CD1c-positive myeloid dendritic cell (primary cell): ENCODE results near the gene ST7.
"Not testable (repeated sequence)": the region's sequence is repeated elsewhere in the genome, so short reads cannot be mapped to it uniquely, and the experiment has no call there.

Experiments
- DNase-seq: peaks from one replicate; pipeline ENCODE4 v3.0.0-alpha.2; 2016; ENCODE audit errors: extremely low spot score

The ST7 gene, protein sequence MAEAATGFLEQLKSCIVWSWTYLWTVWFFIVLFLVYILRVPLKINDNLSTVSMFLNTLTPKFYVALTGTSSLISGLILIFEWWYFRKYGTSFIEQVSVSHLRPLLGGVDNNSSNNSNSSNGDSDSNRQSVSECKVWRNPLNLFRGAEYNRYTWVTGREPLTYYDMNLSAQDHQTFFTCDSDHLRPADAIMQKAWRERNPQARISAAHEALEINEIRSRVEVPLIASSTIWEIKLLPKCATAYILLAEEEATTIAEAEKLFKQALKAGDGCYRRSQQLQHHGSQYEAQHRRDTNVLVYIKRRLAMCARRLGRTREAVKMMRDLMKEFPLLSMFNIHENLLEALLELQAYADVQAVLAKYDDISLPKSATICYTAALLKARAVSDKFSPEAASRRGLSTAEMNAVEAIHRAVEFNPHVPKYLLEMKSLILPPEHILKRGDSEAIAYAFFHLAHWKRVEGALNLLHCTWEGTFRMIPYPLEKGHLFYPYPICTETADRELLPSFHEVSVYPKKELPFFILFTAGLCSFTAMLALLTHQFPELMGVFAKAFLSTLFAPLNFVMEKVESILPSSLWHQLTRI

DNA sequence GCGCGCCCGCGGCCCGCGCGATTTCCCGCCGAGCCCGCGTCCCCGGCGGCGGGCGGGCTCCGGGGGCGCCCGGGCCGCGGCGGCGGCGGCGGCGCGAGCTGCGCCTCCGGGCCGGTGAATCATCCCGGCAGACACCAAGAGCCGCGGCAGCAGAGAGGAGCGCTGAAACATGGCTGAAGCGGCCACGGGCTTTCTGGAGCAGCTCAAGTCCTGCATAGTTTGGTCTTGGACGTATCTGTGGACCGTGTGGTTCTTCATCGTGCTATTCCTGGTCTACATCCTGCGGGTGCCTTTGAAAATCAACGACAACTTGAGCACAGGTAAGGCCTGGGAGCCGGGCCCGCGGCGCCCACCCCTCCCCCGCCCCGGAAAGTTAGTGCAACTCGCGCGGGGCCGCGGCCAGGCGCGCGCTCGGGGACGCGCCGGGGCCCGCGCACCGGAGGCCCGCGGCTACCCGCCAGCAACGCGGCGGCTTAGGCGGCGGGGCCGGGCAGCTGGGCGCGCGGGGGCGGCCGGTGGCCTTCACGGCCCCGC, at the start of gene ST7:
ST7 (plus strand) TSS at position 130 of the 534 bp plus-strand sequence; CDS start at position 170, 40 bp downstream.
- peak; percentile 77 for DNase-seq

GRCh38 chr7:116906391-116906790, 46.9 kb upstream of the ST7 start:
- DNase-seq = no peak

DNA sequence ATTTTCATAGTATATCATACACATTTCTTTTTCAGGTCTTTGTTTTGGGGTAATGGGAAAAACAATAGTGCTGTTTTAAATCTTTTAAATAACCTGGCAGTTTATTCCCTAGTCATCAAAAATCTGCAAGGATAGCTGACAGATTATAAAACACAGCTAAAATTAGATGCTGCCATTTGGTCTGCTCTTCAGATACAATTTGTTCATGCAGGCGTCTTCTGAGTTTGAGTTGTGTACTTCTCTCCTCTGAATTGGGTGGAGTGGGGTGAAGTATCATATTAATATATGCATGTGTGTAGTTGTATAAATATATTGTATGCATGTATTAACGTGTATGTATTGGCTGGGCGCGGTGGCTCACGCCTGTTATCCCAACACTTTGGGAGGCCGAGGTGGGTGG, 42.9 kb upstream of the ST7 start:
- no peak for DNase-seq

GRCh38 chr7:116911801-116912200, 41.5 kb upstream of the ST7 start:
- DNase-seq = no peak

DNA sequence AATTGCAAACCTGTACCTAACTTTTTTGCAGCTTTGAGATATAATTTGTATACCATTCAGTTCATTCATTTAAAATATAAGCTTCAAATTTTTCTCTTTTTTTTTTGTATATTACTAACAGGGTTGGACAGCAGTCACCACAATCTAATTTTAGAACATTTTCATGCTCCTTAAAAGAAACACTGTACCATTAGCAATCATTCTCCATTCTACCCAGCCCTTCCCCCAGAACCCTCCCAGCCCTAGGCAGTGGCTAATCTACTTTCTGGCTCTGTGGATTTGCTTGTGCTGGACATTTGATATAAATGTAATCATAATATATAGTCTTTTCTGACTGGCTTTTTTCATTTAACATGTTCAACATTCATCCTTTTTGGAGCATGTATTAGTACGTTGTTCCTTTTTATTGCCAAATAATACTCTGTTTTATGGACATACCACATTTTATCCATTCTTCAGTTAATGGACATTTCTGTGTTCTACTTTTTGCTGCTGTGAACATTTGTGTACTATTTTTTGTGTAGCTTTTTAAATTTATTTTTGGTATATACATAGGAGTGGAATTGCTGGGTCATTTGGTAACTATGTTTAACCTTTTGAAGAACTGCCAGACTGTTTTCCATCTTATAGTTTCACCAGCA, 40.9 kb upstream of the ST7 start:
- no peak for DNase-seq

GRCh38 chr7:116918704-116919103, 34.6 kb upstream of the ST7 start:
- no peak for DNase-seq

DNA sequence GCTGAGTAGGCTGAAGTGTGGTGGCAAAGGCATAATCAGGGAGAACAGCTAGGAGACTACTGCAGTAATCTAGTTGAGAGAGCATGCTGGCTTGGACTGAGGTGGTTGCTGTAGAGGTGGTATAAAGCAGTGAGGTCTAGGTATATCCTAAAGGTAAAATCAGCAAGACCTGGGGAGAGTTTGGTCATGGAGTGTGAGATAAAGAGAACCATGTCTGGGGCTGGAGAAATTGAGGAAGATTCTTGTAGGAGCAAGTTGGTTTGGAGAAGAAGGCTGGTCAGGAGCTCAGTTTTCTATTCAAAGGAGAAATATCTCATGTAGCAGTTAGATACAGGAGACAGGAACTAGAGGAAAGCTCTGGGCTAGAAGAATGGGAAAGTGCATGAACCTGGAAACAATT, 32.9 kb upstream of the ST7 start:
- DNase-seq = no peak

DNA sequence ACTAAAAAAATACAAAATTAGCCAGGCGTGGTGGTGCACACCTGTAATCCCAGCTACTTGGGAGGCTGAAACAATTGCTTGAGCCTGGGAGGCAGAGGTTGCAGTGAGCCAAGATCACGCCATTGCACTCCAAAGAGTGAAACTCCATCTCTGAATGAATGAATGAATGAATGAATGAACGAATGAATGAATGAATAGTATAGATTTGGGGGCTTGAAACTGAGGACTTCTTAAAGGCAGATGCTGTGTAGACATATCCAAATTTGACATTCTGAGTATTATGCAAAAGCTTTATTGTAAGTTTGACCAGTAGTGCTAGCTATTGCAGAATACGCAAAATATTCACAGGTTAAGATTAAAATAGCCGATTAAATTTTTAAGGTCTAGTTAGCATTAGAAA, 30.8 kb upstream of the ST7 start:
- no peak for DNase-seq

DNA sequence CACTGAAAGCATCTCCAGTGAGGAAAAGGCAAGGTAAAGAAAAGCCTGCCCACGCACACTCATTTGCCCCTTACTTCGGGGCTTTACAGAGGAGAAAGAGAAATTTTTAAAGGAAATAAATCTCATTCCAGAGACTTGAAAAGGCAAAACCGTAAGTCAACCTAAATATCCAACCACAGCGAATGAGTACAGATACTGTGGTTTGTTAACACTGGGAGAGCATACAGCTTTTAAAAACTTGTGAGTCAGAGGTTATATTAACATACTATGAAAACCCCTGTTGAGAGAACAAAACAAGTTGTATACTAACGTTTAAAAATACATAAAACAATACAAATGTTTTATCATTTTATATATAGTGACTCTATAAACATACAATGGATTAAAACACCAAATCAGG, 28.6 kb upstream of the ST7 start:
- no peak for DNase-seq

- DNase-seq = no peak
Measured at GRCh38 chr7:116929021-116929420, 24.3 kb upstream of the ST7 start.

DNA sequence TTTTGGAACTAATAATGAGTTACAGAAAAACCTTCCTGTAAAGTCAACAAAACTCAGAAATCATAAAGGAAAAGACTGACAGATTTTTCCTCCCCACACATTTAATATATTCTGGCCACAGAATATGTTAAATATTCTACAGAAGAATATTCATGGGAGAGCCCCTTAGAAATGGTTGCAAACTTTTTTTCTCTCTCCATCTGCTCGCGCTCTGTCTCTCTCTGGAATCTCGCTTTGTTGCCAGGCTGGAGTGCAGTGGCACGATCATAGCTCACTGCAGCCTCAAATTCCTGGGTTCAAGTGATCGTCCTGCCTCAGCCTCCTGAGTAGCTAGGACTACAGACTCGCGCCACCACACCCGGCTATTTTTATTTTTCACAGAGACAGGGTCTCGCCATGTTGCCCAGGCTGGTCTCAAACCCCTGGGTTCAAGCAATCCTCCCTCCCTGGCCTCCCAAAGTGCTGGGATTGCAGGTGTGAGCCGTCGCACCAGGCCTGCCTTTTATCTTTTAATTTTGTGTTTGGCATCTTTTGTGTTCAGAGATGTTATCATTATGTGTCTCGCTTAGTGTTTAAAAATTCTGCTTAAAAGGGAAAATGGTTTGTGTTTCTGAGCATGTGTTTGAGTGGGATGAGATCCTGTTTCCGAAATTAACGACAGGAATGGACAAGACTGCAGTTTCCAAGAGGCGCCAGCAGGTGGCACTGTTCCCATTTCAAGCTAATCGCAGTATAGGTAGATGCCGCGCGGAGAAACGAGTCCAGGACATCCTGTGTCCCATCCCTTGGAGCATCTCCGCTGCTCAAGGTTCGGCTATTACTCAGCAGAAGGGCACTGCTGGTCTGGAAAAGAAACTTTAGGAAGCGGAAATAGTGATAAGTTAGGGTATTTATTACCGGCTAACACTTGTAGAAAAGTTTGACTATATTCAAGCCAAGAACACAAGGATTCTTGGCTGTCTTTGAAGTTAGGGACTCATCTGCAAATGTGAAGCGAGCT, 23.1 kb upstream of the ST7 start:
- DNase-seq = peak; percentile 86

DNA sequence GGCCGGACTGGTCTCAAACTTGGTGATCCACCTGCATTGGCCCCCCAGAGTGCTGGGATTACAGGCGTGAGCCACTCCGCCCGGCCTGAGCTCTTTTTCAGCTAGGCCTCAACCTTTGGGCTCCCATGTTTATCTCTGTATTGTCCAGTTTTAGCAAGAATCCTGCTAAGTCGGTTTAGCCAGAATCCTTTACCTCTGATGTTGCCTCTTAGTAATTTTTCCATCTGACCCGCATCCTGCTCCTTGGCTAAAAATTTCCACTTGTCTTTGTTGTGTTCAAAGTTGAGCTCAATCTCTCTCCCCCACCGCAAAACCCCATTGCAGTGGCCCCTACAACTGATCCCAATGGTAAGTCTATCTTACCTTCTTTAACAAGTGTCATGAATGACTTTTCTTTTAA, 20.7 kb upstream of the ST7 start:
- no peak for DNase-seq

GRCh38 chr7:116933465-116933864, 19.8 kb upstream of the ST7 start:
- no peak for DNase-seq

DNA sequence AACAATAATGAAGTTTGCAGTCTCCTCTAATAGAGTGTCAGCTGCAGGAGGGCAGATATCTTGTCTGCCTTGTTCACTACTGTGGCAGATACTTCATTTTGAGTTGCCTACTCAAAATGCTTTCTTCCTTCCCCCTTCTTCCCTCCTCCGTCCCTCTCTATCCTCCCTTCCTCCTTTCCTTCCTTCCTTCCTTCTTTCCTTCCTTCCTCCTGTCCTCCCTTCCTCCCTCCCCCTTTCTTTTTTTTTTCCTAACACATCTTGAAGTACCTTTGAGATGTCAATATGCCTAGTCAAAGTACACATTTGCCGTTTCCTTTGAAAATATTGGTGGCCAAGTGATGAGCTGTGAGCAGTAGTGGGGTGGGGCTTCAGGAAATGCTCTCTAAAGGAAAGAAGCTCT, 18.7 kb upstream of the ST7 start:
- DNase-seq = no peak

DNA sequence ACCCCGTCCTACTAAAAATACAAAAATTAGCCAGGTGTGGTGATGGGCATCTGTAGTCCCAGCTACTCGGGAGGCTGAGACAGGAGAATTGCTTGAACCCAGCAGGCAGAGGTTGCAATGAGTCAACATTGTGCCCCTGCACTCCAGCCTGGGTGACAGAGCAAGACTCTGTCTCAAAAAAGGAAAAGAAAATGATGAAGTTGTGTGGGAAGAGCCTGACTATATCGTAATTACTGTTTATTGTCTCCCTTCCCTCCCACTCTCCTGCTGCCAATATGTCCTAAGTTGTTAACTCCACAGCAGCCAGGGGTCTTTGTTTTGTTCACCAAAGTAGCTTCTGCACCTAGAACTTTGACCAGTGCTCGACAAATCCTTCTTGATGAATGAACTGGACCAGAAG, 16.5 kb upstream of the ST7 start:
- DNase-seq = not testable (repeated sequence)

DNA sequence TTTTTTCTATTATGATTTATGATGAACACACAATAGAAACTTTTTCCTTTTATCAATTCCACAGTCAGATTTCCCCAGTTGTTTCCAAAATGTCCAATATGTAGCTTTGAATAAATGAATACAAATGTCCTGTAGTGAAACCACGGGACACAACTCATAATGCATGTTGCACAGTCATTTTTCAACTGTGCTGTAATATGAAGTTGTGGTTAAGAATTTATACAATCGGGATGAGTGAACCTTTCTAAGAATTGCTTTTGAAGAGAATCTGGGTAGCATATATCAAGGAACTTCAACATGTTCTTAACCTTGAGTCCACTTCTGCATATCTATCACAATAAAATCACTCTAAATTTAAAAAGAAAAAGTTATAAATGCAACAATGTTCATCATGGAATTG, 14.6 kb upstream of the ST7 start:
- DNase-seq = no peak

- DNase-seq = no peak
Measured at GRCh38 chr7:116940689-116941370, 12.5 kb upstream of the ST7 start.

DNA sequence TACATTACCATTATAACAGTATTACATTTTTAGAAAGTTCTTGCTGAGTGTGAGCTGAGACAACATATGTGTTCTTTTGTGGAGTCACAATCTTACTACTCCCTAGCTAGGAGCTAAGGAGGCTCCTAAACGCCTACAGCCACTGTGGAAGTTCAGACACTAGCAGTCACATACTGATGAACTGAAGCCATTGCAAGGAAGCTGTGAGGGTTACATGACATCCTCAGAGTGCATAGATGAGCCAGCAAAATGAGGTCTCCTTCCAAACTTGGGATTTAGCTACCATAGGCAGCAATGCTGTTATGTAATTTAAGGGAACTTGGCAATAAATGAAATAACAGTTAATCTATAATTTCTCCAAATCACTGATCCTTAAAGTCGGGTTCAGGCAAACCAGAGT, 10.8 kb upstream of the ST7 start:
- no peak for DNase-seq

DNA sequence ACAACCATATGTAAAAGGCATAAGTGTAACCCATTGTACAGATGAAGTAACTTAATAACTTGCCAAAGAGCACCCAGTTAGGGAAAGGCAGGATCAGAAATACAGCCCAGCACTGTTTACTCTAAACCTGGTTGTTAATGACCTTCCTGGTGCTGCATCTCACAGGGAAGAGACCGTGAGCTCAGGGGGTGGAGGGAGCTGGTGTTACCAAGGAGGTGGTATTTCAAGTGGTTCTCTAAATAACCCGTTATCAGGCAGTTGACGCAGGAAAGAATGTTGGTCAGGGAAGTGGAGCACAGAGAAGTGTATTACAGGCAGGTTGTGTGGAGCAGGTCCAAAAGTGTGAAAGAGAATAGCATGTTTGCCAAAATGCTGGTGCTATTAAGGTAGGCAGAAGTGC, 4.4 kb upstream of the ST7 start:
- no peak for DNase-seq

- no peak for DNase-seq
Measured at GRCh38 chr7:116949941-116950801, 3.1 kb upstream of the ST7 start.
